Measurements from ENCODE around the gene PLAGL1. TPM values are rescaled to one million over a fixed set of nuclear protein-coding genes. Genes with fewer than 3 reads are reported as not detected.

Gene PLAGL1
- total and polyA plus RNA-seq, 12 donors: 5.4 to 24.6 (median 12.5) TPM

- Histone ChIP-seq H3K36me3 (no peaks in the 10 kb centered on the region), H3K4me3 (no peak overlapping the region), H3K27ac (no peak overlapping the region), H3K4me1 (peaks cover 0 to 22% (median 0%) of the 10 kb centered on the region in 9 donors), H3K27me3 (no peaks in the 10 kb centered on the region), H3K9me3 (peaks cover 0 to 9% (median 0%) of the 10 kb centered on the region in 11 donors)
- 59 to 66% methylated on average over 4 of the region's 4 CpGs for WGBS, 2 donors
- intact Hi-C loops (cut with DNase I): no loop called here
- ATAC-seq: no peak
- TF ChIP-seq, protein P1, sequence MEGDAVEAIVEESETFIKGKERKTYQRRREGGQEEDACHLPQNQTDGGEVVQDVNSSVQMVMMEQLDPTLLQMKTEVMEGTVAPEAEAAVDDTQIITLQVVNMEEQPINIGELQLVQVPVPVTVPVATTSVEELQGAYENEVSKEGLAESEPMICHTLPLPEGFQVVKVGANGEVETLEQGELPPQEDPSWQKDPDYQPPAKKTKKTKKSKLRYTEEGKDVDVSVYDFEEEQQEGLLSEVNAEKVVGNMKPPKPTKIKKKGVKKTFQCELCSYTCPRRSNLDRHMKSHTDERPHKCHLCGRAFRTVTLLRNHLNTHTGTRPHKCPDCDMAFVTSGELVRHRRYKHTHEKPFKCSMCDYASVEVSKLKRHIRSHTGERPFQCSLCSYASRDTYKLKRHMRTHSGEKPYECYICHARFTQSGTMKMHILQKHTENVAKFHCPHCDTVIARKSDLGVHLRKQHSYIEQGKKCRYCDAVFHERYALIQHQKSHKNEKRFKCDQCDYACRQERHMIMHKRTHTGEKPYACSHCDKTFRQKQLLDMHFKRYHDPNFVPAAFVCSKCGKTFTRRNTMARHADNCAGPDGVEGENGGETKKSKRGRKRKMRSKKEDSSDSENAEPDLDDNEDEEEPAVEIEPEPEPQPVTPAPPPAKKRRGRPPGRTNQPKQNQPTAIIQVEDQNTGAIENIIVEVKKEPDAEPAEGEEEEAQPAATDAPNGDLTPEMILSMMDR (IDR thresholded peaks at IDR 0.05): no peak
- DNase-seq: no peak
Observed at GRCh38 chr6:144033816-144034735, 26.0 kb upstream of the PLAGL1 start.

DNA sequence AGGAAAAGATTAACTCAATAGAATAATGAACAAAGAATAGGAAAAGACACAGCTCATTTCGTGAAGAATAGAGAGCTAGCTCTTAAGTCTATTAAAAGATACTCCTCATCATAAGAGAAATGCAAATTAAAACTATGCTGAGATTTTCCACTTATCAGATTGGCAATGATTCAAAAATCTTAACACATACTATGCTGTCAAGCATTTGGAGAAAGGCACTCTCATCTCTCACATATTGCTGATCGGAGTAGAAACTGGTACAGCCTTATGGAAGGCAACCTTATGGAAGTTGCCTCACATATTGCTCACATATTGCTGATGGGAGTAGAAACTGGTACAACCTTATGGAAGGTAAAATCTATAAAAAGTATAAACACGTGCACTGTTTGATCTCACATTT, 21.4 kb upstream of the PLAGL1 start:
- no peaks in the 10 kb centered on the region for H3K4me1 ChIP-seq
- 71 to 73% methylated on average over 3 of the region's 3 CpGs for WGBS, 2 donors
- DNase-seq (no peak), ATAC-seq (no peak)
- H3K9me3 ChIP-seq: peaks cover 0 to 9% (median 0%) of the 10 kb centered on the region in 11 donors
- intact Hi-C loops (cut with DNase I): no loop called here
- H3K27me3 ChIP-seq: no peaks in the 10 kb centered on the region
- no peak overlapping the region for H3K4me3 ChIP-seq
- H3K36me3 ChIP-seq: no peaks in the 10 kb centered on the region
- TF ChIP-seq, protein P1 (IDR thresholded peaks at IDR 0.05): no peak
- no peak overlapping the region for H3K27ac ChIP-seq

DNA sequence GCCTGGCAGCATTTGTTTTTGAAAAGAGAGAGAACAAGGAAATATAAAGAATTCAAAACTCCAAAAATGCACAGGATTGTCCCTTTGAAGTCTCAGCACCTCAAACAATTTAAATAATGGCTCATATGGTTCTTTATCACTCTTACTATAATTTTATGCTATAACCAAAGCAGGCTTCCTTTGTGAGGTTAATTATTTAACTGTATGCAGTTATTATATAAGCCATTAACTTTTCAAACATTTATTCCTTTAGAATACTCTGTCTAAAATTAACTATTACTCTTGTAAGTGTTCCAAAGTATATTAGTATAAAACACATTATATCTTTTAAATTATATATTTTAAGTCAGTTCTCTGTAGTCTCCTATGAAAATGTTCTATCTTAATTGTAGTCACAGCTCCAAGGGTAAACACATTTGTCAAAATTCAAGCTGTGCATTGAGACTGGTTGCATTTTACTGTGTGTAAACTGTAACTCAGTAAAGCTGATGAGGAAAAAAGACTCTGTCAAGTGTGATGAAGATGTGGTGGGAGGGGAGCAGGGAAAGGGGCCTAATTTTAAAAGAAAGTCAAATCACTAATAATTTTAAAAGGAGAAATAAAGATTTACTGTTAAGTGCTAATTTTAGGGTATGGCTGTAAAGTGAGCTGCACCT, 20.0 kb upstream of the PLAGL1 start:
- DNase-seq (no peak), ATAC-seq (no peak)
- H3K36me3 ChIP-seq: no peaks in the 10 kb centered on the region
- intact Hi-C loops (cut with DNase I): no loop called here
- no peak overlapping the region for H3K27ac ChIP-seq
- H3K4me3 ChIP-seq: no peak overlapping the region
- no peaks in the 10 kb centered on the region for H3K4me1 ChIP-seq
- peaks cover 0 to 2% (median 0%) of the 10 kb centered on the region in 11 donors for H3K9me3 ChIP-seq
- TF ChIP-seq, protein P1 (IDR thresholded peaks at IDR 0.05): no peak
- no peaks in the 10 kb centered on the region for H3K27me3 ChIP-seq

DNA sequence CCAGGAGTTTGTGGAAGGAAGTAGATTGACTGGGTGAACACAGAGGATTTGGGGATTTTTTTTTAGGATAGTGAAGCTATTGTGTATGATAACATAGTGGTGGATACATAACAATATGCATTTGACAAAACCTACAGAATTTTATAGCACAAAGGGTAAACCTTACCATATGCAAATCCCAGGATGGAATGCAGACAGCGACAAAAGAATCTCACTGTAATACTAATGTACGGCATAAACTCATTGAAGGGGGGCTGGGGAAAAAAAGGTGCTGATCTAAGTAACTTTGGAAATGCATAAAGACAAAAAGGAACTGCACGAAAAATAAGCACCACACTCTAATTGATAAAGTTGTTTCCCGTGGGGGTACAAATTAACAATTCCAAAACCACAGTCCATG, 15.2 kb upstream of the PLAGL1 start:
- ATAC-seq (no peak), DNase-seq (no peak)
- Histone ChIP-seq H3K4me3 (no peak overlapping the region), H3K9me3 (no peaks in the 10 kb centered on the region), H3K27ac (no peak overlapping the region), H3K27me3 (no peaks in the 10 kb centered on the region), H3K4me1 (no peaks in the 10 kb centered on the region), H3K36me3 (no peaks in the 10 kb centered on the region)
- WGBS, 2 donors: 82 to 84% methylated on average over 4 of the region's 4 CpGs
- intact Hi-C loops (cut with DNase I): no loop called here
- TF ChIP-seq, protein P1 (IDR thresholded peaks at IDR 0.05): no peak

Data from heart right ventricle (tissue), 16 donors.